Spleen (tissue), 7 donors: ENCODE measurements around the gene DEFB128.

ENCODE experiments used
- CTCF ChIP-seq, 11 experiments: fragments of 200-600 bp in 7 of 11; fragments of 450-650 bp in 4 of 11; sonication (generic) in 4 of 11; IDR thresholded peaks in 8 of 11; conservative IDR thresholded peaks in 3 of 11; 1 replicate in 7 of 11; 2 replicates in 4 of 11; pipeline versions ENCODE4 v1.4.0 to v1.8.0; 2016 to 2021; ENCODE audit warnings: antibody characterized with exemption in 11 of 11, inconsistent platforms in 4 of 11, mild to moderate bottlenecking in 1 of 11
- POLR2A ChIP-seq, 3 donors: fragments of 450-650 bp; IDR thresholded peaks; one replicate each; pipeline ENCODE4 v1.5.1; 2017; ENCODE audit warnings: antibody characterized with exemption in 3 of 3, mild to moderate bottlenecking in 1 of 3
- POLR2AphosphoS5 ChIP-seq, 3 donors: sonication (generic); formaldehyde crosslinking; IDR thresholded peaks; one replicate each; pipeline ENCODE4 v1.5.1; 2017; ENCODE audit warnings: antibody characterized with exemption in 3 of 3
- donor health status: DM: no; HTN: no; CAD: no; lungs with moderate emphysema.
- donor health status: DM: no; HTN: no; CAD: no.
- donor health status: DM: no; HTN: no; CAD: no.

DNA sequence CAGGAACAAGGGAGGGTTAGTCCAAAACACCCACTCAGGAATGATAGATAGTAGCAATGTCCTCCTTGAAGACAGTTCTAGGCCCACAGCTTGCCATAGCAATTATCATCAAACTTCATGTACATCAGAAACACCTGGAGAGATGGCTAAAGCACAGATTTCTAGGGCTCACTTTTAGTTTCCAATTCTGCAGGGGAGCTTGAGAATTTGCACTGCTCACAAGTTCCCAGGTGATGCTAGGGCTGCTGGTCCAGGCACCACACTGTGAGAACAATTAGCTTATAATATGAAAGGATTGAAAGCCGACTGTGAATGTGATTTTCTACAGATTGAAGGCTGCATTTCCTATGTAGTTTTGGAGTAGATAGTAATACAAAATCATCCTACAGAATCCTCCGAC lies 43.6 kb downstream of the DEFB128 start:
- TF ChIP-seq CTCF (IDR thresholded peaks at IDR 0.05 in 8 of 11, conservative IDR thresholded peaks at IDR 0.05 in 3 of 11) (no peak), POLR2A (IDR thresholded peaks at IDR 0.05) (no peak), POLR2AphosphoS5 (IDR thresholded peaks at IDR 0.05) (no peak)
